Sigmoid colon (tissue), 7 donors: ENCODE data around the gene HOXA10. TPM values are rescaled to one million over a fixed set of nuclear protein-coding genes. Genes with fewer than 3 reads are reported as not detected.

ENCODE experiments used
- DNase-seq: peaks from one replicate; pipeline ENCODE4 v3.0.0-alpha.2; 2019
- H3K27ac ChIP-seq, 4 donors: fragments of 200-600 bp; sonication (generic); one replicate each; pipeline ENCODE4 v1.5.1; 2016 to 2019; ENCODE audit warnings: mild to moderate bottlenecking in 1 of 4
- H3K27me3 ChIP-seq, 3 donors: fragments of 200-600 bp; sonication (generic); one replicate each; pipeline ENCODE4 v1.5.1; 2019; ENCODE audit warnings: mild to moderate bottlenecking in 1 of 3
- H3K36me3 ChIP-seq, 4 donors: fragments of 200-600 bp; sonication (generic); one replicate each; pipeline ENCODE4 v1.5.1; 2016 to 2019
- H3K4me1 ChIP-seq, 4 donors: fragments of 200-600 bp; sonication (generic); one replicate each; pipeline ENCODE4 v1.5.1; 2017 to 2019
- H3K4me3 ChIP-seq, 4 donors: fragments of 200-600 bp; sonication (generic); one replicate each; pipeline ENCODE4 v1.5.1; 2017 to 2019; ENCODE audit warnings: mild to moderate bottlenecking in 2 of 4, moderate library complexity in 1 of 4
- H3K9me3 ChIP-seq, 4 donors: fragments of 200-600 bp in 3 of 4; sonication (generic) in 3 of 4; one replicate each; pipeline versions ENCODE4 v1.5.1 to v1.6.1; 2013 to 2019
- EP300 ChIP-seq, 4 donors: sonication (generic); formaldehyde crosslinking; IDR thresholded peaks; one replicate each; pipeline ENCODE4 v1.6.1; 2017; ENCODE audit warnings: antibody characterized with exemption in 4 of 4
- POLR2A ChIP-seq, 2 donors: fragments of 450-650 bp; IDR thresholded peaks; one replicate each; pipeline ENCODE4 v1.6.1; 2016; ENCODE audit warnings: antibody characterized with exemption in 2 of 2, mild to moderate bottlenecking in 2 of 2, moderate library complexity in 2 of 2
- POLR2AphosphoS5 ChIP-seq, 4 donors: sonication (generic); formaldehyde crosslinking; IDR thresholded peaks; one replicate each; pipeline ENCODE4 v1.6.1; 2017; ENCODE audit warnings: antibody characterized with exemption in 4 of 4
- whole genome bisulfite sequencing, 2 donors: extraction: QIAGEN DNeasy Blood & Tissue Kit; methylation state at CpG; one replicate each; pipeline ENCODE4 v1.1.7; 2013; 5-methylcytosine and 5-hydroxymethylcytosine counted together
- intact Hi-C: fragments of 100-400 bp; cut with DNase I; formaldehyde crosslinking; loops from one replicate; pipeline ENCODE4 v1.15.1; 2023
- polyA plus RNA-seq, 3 donors: library from polyadenylated mRNA; stranded (reverse); fragments of 200-250 nt; gene quantifications; one replicate each; pipeline ENCODE4 v1.2.3, GENCODE V29; 2013
- total RNA-seq, 4 donors: library from RNA; depleted of rRNA; stranded (reverse); fragments of >200 nt; gene quantifications; one replicate each; pipeline ENCODE4 v1.1.0, GENCODE V29; 2016
- TF ChIP-seq, protein P1 (sequence below), 4 experiments: fragments of 450-650 bp in 3 of 4; fragments of 200-600 bp in 1 of 4; IDR thresholded peaks; one replicate each; pipeline ENCODE4 v1.5.1; 2016 to 2019; ENCODE audit warnings: antibody characterized with exemption in 4 of 4, mild to moderate bottlenecking in 3 of 4, moderate library complexity in 2 of 4
- donor health status: healthy with polysubstance abuse.
- donor health status: Bipolar disorder and iron deficiency.
- donor health status: healthy.

Gene HOXA10
- total and polyA plus RNA-seq, 7 donors = 22.2 to 64.0 (median 55.1) TPM

- no peaks in the 10 kb centered on the region for H3K27me3 ChIP-seq
- DNase-seq = peak; percentile 60
- peak overlapping the region in 3 of 4 donors; percentile 97 to 98 (median 98) for H3K27ac ChIP-seq
- intact Hi-C loops = loop anchor here (5.0 kb wide), 2 partner anchors 66 to 1311 kb away; partner anchors contain the start of gene HOXA2
- TF ChIP-seq POLR2AphosphoS5 (IDR thresholded peaks at IDR 0.05) (no peak), EP300 (IDR thresholded peaks at IDR 0.05) (no peak), POLR2A (IDR thresholded peaks at IDR 0.05) (no peak)
- TF ChIP-seq, protein P1, sequence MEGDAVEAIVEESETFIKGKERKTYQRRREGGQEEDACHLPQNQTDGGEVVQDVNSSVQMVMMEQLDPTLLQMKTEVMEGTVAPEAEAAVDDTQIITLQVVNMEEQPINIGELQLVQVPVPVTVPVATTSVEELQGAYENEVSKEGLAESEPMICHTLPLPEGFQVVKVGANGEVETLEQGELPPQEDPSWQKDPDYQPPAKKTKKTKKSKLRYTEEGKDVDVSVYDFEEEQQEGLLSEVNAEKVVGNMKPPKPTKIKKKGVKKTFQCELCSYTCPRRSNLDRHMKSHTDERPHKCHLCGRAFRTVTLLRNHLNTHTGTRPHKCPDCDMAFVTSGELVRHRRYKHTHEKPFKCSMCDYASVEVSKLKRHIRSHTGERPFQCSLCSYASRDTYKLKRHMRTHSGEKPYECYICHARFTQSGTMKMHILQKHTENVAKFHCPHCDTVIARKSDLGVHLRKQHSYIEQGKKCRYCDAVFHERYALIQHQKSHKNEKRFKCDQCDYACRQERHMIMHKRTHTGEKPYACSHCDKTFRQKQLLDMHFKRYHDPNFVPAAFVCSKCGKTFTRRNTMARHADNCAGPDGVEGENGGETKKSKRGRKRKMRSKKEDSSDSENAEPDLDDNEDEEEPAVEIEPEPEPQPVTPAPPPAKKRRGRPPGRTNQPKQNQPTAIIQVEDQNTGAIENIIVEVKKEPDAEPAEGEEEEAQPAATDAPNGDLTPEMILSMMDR (IDR thresholded peaks at IDR 0.05) = no peak
- 3 to 13% methylated on average over 4 of the region's 4 CpGs for WGBS, 2 donors
- H3K9me3 ChIP-seq = no peaks in the 10 kb centered on the region
- peak overlapping the region; percentile 47 to 85 (median 82) for H3K4me3 ChIP-seq
- peaks cover 0 to 32% (median 19%) of the 10 kb centered on the region in 4 donors for H3K4me1 ChIP-seq
- H3K36me3 ChIP-seq = no peaks in the 10 kb centered on the region
These were observed 6.2 kb downstream of the HOXA10 start for GRCh38 chr7:27167916-27168264.

DNA sequence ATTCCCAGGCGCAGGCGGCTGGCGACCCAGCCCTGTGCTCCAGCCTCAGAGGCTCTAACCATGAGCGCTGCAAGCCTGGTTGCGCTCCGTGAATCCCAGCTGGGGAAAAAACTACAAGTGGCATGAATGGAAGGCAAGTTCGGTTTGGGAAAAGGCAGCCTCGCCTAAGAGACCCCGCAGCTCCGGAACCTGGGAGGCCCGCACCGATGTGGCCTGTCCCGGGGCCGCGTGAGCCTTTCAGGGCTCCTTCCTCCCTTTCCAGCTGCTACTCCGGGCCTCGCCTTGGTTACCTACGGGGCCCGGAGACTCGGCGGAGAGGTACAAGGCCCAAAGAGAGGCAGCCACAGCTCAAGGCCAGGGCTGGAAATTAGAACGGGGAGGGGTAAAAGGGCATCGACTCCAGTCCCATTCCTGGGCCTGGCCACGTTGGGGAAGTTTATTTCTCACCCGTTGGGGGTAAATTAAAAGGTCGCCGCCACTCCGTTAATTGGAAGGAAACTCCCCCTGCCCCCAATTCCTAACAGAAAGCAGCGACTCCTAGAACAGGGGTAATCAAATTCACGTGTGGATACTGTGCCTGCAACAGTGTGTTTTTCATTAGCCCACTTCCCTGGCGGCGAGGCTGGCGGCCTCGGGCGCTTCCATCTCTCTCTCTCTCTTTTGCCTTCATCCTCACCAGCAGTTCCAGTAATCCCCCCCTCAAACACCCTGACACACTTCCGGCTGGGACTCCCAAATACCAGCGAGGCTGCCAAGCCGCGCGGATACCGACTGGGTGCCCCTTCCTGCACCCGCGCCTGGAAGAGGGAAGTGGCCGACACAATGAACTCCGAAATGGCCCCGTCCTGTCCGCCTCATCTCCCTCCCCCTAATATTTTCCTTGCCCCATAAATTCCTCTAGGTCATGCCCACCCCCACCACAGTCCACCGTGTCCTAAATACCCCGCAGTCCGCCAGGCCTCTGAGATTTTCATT lies 7.3 kb downstream of the HOXA10 start:
- H3K4me3 ChIP-seq = peak overlapping the region; percentile 80 to 85 (median 82)
- intact Hi-C loops = loop anchor here (5.0 kb wide), 2 partner anchors 65 to 1310 kb away; partner anchors contain the start of gene HOXA2
- H3K9me3 ChIP-seq = no peaks in the 10 kb centered on the region
- H3K36me3 ChIP-seq = no peaks in the 10 kb centered on the region
- WGBS, 2 donors = 2 to 7% methylated on average over 50 of the region's 50 CpGs
- H3K27me3 ChIP-seq = no peaks in the 10 kb centered on the region
- DNase-seq = peak; percentile 77
- TF ChIP-seq, protein P1 (IDR thresholded peaks at IDR 0.05) = no peak
- peak in 2 of 4 donors; percentile 8 to 42 for TF ChIP-seq POLR2AphosphoS5 (IDR thresholded peaks at IDR 0.05)
- peaks cover 0 to 36% (median 30%) of the 10 kb centered on the region in 4 donors for H3K4me1 ChIP-seq
- peak overlapping the region in 3 of 4 donors; percentile 97 to 98 (median 98) for H3K27ac ChIP-seq

DNA sequence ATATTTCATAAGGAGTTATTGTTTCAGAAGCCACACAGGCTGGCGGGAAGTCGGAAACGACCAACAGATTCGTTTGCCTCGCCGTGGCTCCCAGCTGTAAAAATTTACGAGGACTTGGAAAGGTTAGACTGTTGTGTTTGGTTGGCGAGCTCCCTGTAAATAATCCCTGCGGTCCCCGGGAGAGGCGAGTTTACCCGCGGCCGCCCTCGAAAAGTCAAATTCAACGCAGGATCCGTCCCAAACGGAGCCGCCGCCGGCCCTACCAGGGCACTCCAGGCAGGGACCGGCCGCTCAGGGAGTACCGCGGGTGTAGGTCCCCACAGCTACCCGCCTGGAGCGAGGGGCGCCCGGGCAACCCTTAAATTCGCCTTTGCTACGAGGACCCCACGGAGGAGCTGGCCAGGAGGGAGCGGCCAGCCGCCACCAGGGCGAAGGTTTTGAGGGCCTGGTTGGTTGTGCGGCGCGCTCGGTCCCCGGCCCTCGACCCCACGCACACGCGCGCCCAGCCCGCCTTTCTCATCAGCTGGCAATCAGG lies 8.1 kb downstream of the HOXA10 start:
- Histone ChIP-seq H3K4me3 (peak overlapping the region; percentile 80 to 85 (median 82)), H3K27me3 (no peaks in the 10 kb centered on the region), H3K4me1 (peaks cover 0 to 44% (median 38%) of the 10 kb centered on the region in 4 donors), H3K9me3 (no peaks in the 10 kb centered on the region), H3K27ac (peak overlapping the region in 3 of 4 donors; percentile 97 to 98 (median 98)), H3K36me3 (no peaks in the 10 kb centered on the region)
- TF ChIP-seq EP300 (IDR thresholded peaks at IDR 0.05) (no peak), POLR2A (IDR thresholded peaks at IDR 0.05) (peak in 1 of 2 donors; percentile 66), POLR2AphosphoS5 (IDR thresholded peaks at IDR 0.05) (peak in 2 of 4 donors; percentile 59 to 64)
- TF ChIP-seq, protein P1 (IDR thresholded peaks at IDR 0.05) = no peak
- intact Hi-C loops = loop anchor here (2.0 to 5.0 kb wide), 3 partner anchors 15 to 1309 kb away; partner anchors contain the start of gene HOXA2
- peak; percentile 83 for DNase-seq
- WGBS, 2 donors = 2 to 3% methylated on average over 46 of the region's 46 CpGs

GRCh38 chr7:27165089-27165995 lies 8.8 kb downstream of the HOXA10 start, which contains the start of gene HOXA9:
HOXA9 (minus strand) TSS chr7:27165537; CDS start chr7:27165457, 80 bp downstream.
- TF ChIP-seq, protein P1 (IDR thresholded peaks at IDR 0.05) = peak in 2 of 4 experiments; percentile 22 to 24
- TF ChIP-seq POLR2A (IDR thresholded peaks at IDR 0.05) (peak; percentile 50 to 59), EP300 (IDR thresholded peaks at IDR 0.05) (no peak), POLR2AphosphoS5 (IDR thresholded peaks at IDR 0.05) (peak; percentile 74 to 92 (median 86))
- peak within 1 kb of the TSS; percentile 80 to 85 (median 82) for H3K4me3 ChIP-seq
- H3K36me3 ChIP-seq = no peaks in the 10 kb centered on the region
- peaks cover 0 to 50% (median 42%) of the 10 kb centered on the region in 4 donors for H3K4me1 ChIP-seq
- no peaks in the 10 kb centered on the region for H3K27me3 ChIP-seq
- 1 to 2% methylated on average over 82 of the region's 82 CpGs for WGBS, 2 donors
- peak within 1 kb of the TSS in 3 of 4 donors; percentile 97 to 98 (median 98) for H3K27ac ChIP-seq
- H3K9me3 ChIP-seq = no peaks in the 10 kb centered on the region
- DNase-seq = peak; percentile 97
- intact Hi-C loops = loop anchor here (2.0 to 5.0 kb wide), 3 partner anchors 15 to 1308 kb away; partner anchors contain the start of gene HOXA2
